GM04504 (cell line): ENCODE results near the gene MT3.

Experiments
- DNase-seq: peaks from one replicate; pipeline ENCODE4 v3.0.0-alpha.2; 2012; ENCODE audit warnings: low read depth

MT3 gene

DNA sequence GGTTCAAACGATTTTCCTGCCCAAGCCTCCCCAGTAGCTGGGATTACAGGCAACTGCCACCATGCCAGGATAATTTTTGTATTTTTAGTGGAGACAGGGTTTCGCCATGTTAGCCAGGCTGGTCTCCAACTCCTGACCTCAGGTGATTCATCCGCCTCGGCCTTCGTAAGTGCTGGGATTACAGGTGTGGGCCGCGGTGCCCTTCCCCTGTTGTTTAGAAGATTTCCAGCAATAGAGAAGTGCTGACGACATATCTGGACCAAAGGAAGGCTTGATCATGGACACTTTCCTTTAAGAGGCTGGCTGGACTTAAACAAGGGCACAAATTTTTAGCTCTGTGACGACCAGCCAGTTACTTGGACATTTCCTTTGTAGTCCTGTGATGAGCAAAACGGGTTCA is 41.9 kb downstream of the MT3 start:
- no peak for DNase-seq

DNA sequence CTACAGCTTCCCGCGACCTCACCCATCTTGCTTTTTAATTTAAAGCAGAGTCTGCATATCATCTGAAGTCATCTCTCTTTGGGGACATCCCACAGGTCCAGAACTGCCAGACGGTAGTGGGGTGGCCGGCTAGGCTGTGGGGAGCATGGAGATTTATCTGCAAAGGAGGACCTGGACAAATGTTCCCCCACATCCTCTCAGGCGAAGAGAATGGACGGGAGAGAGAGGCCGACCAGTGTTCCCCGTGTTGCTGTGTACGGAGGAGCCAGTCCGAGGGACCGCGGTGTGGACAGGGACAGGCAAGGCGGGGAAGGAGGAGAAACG is 42.5 kb downstream of the MT3 start:
- DNase-seq, result no peak

DNA sequence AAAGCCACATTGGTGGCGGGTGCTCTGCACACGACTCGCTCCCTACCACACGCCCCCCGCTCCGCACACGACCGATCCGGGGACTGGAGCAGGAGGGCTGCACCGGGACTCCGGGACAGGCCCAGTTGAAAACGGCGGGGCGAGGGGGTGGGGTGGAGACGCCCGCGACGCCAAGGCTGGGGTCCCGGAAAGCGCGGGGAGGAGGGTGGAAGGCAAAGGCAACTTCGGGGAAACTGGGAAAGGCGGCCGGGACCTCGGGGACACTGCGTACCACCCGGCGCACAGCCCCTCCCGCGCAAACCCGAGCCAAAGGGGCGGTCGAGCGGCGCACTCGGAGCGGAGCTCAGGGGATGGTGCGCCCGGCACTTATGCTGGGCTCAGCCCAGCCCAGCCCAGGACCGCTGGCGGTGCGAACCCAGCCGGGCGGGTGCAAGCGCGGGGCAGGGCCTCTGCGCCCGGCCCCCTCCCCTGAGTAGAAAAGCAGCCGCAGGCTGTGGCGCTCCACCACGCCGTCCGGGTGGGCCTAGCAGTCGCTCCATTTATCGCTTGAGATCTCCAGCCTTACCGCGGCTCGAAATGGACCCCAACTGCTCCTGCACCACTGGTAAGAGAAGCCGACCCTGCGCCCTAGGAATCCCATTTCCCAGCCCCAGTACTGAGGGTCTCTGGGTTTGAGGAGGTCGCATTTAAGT is 43.0 kb downstream of the MT3 start, which contains the start of gene MT1M:
TSS of gene MT1M (plus strand) at position 504 of the 692 bp plus-strand sequence. CDS start at position 577, 73 bp downstream.
- no peak for DNase-seq

DNA sequence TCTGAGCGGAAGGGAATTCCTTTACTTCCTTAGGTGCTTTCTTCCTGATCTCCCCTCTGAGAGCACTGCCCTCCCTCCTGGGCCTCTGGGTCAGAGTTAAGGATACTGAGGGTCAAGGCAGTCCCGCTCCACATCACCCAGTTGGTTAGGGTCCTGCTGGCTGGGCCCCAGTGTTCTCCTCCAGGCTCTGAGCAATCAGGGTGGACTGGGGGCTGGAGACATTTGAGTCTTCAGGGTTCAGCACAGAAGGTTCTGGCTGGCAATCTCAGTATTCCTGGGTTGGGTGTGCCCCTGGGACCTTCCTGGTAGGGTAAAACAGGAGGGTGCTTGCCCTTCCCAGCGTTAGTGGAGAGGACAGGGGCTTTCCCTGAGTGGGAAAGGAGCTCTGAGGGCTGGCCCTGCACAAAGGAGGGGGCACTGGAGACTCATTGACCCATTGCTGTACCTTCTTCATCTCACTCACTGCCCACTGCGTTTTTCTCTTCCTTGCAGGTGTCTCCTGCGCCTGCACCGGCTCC is 43.6 kb downstream of the MT3 start:
- DNase-seq, result no peak

DNA sequence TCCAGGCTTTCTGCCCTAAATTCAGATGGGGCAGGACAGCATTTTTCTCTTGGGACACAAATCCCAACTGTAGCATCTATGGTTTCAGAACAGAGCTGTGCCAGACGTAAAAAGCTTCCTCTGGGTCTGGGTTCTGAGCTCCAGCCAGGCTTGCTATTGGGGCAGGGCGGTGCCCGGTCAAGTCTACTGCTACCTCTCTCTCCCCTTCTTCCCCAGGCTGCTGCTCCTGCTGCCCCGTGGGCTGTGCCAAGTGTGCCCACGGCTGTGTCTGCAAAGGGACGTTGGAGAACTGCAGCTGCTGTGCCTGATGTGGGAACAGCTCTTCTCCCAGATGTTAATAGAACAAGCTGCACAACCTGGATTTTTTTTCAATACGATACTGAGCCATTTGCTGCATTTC is 44.2 kb downstream of the MT3 start:
- DNase-seq, result no peak

DNA sequence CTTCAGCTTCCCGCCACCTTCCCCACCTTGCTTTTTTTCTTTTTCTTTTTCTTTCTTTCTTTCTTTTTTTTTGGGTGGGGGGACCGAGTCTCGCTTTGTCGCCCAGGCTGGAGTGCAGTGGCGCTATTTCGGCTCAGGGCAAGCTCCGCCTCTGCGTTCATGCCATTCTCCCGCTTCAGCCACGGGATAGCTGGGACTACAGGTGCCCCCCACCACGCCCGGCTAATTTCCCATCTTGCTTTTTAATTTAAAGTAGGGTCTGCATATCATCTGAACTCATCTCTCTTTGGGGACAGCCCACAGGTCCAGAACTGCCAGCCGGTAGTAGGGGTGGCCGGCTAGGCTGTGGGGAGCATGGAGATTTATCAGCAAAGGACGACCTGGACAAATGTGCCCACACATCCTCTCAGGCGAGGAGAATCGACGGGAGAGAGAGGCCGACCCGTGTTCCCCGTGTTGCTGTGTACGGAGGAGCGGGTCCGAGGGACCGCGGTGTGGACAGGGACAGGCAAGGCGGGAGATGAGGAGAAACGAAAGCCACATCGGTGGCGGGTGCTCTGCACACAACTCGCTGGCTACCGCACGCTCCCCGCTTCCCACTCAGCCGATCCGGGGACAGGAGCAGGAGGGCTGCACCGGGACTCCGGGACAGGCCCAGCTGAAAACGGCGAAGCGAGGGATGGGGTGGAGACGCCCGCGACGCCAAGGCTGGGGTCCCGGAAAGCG is 45.5 kb downstream of the MT3 start:
- no peak for DNase-seq

DNA sequence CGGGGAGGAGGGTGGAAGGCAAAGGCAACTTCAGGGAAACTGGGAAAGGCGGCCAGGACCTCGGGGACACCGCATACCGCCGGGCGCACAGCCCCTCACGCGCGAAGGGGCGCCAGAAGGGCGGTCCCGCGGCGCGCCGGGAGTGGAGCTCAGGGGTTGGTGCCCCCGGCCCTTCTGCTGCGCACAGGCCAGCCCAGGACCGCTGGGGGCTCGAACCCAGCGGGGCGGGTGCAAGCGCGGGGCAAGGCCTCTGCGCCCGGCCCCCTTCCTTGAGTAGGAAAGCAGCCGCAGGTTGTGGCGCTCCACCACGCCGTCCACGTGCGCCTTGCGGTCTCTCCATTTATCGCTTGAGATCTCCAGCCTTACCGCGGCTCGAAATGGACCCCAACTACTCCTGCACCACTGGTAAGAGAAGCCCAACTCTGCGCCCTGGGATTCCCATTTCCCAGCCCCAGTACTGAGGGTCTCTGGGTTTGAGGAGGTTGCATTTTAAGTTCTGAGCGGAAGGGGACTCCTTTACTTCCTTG is 46.2 kb downstream of the MT3 start:
- DNase-seq, result no peak

DNA sequence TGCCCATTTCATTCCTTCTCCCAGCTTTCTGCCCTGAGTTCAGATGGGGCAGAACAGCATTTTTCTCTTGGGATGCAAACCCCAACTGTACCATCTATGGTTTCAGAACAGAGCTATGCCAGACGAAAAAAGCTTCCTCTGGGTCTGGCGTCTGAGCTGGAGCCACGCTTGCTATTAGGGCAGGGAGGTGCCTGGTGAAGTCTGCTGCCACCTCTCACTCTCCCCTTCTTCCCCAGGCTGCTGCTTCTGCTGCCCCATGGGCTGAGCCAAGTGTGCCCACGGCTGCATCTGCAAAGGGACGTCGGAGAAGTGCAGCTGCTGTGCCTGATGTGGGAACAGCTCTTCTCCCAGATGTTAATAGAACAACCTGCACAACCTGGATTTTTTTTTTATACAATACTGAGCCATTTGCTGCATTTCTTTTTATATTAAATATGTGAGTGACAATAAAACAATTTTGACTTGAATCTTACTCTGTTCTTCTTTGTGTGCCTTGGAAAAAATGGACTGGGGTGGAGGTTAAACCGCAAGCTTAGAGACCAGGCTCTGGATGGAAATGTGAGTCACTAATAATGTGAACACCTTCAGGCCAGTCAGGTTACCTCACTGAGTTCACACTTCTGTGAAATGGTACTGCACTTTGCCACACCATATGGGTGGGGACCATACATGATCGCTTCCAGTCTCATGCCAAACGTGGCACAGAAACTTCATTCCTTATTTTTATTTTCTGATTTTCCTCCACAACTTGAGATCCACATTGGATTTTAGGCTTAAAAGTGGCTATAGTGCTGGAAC is 47.5 kb downstream of the MT3 start:
- DNase-seq, result no peak

DNA sequence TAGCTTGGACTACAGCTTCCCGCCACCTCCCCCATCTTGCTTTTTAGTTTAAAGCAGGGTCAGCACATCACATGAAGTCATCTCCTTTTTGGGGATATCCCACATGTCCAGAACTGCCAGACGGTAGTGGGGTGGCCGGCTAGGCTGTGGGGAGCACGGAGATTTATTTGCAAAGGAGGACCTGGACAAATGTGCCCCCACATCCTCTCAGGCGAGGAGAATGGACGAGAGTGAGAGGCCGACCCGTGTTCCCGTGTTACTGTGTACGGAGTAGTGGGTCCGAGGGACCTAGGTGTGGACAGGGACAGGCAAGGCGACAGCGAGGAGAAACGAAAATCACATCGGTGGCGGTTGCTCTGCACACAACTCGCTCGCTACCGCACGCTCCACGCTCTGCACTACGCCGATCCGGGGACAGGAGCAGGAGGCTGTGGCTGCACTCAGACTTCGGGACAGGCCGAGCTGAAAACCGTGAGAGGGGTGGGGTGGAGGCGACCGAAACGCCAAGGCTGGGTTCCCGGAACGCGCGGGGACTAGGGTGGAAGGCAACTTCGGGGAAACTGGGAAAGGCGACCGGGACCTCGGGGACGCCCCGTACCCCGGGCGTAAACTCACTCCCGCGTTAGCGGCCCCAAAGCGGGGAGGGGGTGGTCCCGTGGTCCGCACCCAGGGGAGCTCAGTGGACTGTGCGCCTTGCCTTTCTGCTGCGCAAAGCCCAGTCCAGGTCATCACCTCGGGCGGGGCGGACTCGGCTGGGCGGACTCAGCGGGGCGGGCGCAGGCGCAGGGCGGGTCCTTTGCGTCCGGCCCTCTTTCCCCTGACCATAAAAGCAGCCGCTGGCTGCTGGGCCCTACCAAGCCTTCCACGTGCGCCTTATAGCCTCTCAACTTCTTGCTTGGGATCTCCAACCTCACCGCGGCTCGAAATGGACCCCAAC is 48.8 kb downstream of the MT3 start, which contains the start of gene MT1A:
TSS of gene MT1A (plus strand) at position 853 of the 937 bp plus-strand sequence. CDS start at position 926, 73 bp downstream.
- DNase-seq, result no peak

DNA sequence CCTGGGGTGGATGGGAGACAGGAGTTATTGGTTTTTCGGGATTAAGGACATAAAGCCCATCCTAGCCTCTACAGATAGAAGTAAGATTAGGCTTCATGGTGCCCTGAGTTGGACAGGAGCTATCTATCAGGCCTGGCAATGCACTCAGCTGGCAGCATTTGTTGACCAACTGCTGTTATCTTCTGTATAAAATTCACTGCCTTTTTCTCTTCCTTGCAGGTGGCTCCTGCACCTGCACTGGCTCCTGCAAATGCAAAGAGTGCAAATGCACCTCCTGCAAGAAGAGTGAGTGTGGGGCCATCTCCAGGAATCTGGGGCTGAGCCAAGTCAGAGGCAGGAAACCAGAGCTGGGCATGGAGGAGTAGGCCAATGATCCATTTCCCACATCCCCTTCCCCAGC is 49.7 kb downstream of the MT3 start:
- DNase-seq, result no peak

DNA sequence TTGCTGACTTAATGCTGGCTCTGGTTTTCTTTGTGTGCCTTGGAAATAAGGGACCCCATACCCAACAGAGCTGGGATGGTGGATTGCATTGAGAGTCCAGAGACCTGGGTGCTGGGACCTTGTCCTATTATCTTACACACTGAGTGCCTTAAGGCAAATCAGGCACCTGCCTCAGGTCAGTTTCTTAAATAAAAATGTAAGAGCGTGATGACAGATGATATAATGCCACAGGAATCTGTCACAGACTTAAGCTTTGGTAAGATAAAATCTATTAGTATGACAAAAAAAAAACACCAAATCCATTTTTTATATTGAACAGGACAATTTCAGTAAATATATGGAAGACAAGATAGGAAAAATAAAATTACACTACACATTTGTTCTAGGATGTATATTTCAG is 50.7 kb downstream of the MT3 start:
- DNase-seq, result no peak
